Loucy (cell line): ENCODE results near the gene VPS45.

Experiments
- EZH2phosphoT487 ChIP-seq: fragments of 200-600 bp; IDR thresholded peaks from 2 replicates; pipeline ENCODE4 v1.6.1; 2018; ENCODE audit warnings: antibody characterized with exemption, mild to moderate bottlenecking, moderate library complexity, borderline replicate concordance
- TF ChIP-seq, protein P1 (sequence below): fragments of 200-600 bp; sonication (generic); conservative IDR thresholded peaks from 2 replicates; pipeline ENCODE4 v1.5.1; 2014; ENCODE audit warnings: mild to moderate bottlenecking, antibody characterized with exemption, low read length

GRCh38 chr1:150127868-150128267, 60.3 kb downstream of the VPS45 start:
- TF ChIP-seq, protein P1, sequence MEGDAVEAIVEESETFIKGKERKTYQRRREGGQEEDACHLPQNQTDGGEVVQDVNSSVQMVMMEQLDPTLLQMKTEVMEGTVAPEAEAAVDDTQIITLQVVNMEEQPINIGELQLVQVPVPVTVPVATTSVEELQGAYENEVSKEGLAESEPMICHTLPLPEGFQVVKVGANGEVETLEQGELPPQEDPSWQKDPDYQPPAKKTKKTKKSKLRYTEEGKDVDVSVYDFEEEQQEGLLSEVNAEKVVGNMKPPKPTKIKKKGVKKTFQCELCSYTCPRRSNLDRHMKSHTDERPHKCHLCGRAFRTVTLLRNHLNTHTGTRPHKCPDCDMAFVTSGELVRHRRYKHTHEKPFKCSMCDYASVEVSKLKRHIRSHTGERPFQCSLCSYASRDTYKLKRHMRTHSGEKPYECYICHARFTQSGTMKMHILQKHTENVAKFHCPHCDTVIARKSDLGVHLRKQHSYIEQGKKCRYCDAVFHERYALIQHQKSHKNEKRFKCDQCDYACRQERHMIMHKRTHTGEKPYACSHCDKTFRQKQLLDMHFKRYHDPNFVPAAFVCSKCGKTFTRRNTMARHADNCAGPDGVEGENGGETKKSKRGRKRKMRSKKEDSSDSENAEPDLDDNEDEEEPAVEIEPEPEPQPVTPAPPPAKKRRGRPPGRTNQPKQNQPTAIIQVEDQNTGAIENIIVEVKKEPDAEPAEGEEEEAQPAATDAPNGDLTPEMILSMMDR: no peak
- TF ChIP-seq EZH2phosphoT487: no peak
